Nephron (organoid): ENCODE measurements around the gene RNF167.
A peak's percentile ranks its signal among the peaks of the same experiment; 100 is the strongest.

Experiments used
- H3K27ac Mint-ChIP-seq, 3 experiments: 2 replicates each; pipeline ENCODE4 v1.8.0; 2020; ENCODE audit warnings: mixed read lengths in 3 of 3, mild to moderate bottlenecking in 2 of 3, moderate library complexity in 1 of 3
- H3K27me3 Mint-ChIP-seq: 2 replicates; pipeline ENCODE4 v1.8.0; 2021; ENCODE audit warnings: low read depth, mild to moderate bottlenecking, moderate library complexity, mixed read lengths
- H3K36me3 Mint-ChIP-seq: 2 replicates; pipeline ENCODE4 v1.8.0; 2020; ENCODE audit warnings: low read depth, mixed read lengths
- H3K4me1 Mint-ChIP-seq: 2 replicates; pipeline ENCODE4 v1.8.0; 2020; ENCODE audit warnings: mixed read lengths
- H3K4me3 Mint-ChIP-seq, 3 experiments: 2 replicates each; pipeline ENCODE4 v1.8.0; 2020; ENCODE audit warnings: mild to moderate bottlenecking in 3 of 3, mixed read lengths in 3 of 3, moderate library complexity in 2 of 3
- H3K9me3 Mint-ChIP-seq: 2 replicates; pipeline ENCODE4 v1.8.0; 2020; ENCODE audit warnings: mixed read lengths
- CTCF ChIP-seq, 3 experiments: fragments of 200-600 bp; sonication (generic); IDR thresholded peaks; one replicate each; pipeline ENCODE4 v1.5.0; 2021; ENCODE audit warnings: antibody characterized with exemption in 3 of 3; ENCODE audit not compliant: unreplicated experiment in 3 of 3

RNF167 gene

GRCh38 chr17:4959261-4959965, 19.3 kb downstream of the RNF167 start:
- Mint-ChIP-seq H3K4me1 (peaks cover 32% of the 10 kb centered on the region), H3K9me3 (no peaks in the 10 kb centered on the region), H3K36me3 (peaks cover 40% of the 10 kb centered on the region), H3K4me3 (no peak overlapping the region), H3K27ac (peak overlapping the region; percentile 23 to 64 (median 56)), H3K27me3 (no peaks in the 10 kb centered on the region)
- TF ChIP-seq CTCF (IDR thresholded peaks at IDR 0.05; ENCODE audit: unreplicated experiment in 3 of 3), result no peak

- Mint-ChIP-seq H3K27ac (peak overlapping the region in 2 of 3 experiments; percentile 18 to 54), H3K4me1 (peaks cover 32% of the 10 kb centered on the region), H3K9me3 (no peaks in the 10 kb centered on the region), H3K36me3 (peaks cover 44% of the 10 kb centered on the region), H3K27me3 (no peaks in the 10 kb centered on the region), H3K4me3 (no peak overlapping the region)
- no peak for TF ChIP-seq CTCF (IDR thresholded peaks at IDR 0.05; ENCODE audit: unreplicated experiment in 3 of 3)
Measured at GRCh38 chr17:4960279-4960922, 20.3 kb downstream of the RNF167 start.

GRCh38 chr17:4965311-4965986, 25.4 kb downstream of the RNF167 start:
- H3K9me3 Mint-ChIP-seq, result no peaks in the 10 kb centered on the region
- peaks cover 21% of the 10 kb centered on the region for H3K36me3 Mint-ChIP-seq
- no peak for TF ChIP-seq CTCF (IDR thresholded peaks at IDR 0.05; ENCODE audit: unreplicated experiment in 3 of 3)

GRCh38 chr17:4966844-4967538, 26.9 kb downstream of the RNF167 start:
- Mint-ChIP-seq H3K36me3 (peaks cover 19% of the 10 kb centered on the region), H3K4me3 (no peak overlapping the region), H3K4me1 (peaks cover 29% of the 10 kb centered on the region), H3K9me3 (no peaks in the 10 kb centered on the region), H3K27ac (peak overlapping the region in 1 of 3 experiments; percentile 94), H3K27me3 (no peaks in the 10 kb centered on the region)
- no peak for TF ChIP-seq CTCF (IDR thresholded peaks at IDR 0.05; ENCODE audit: unreplicated experiment in 3 of 3)

More at GRCh38 chr17:4965311-4965986, 25.4 kb downstream of the RNF167 start:
- Mint-ChIP-seq H3K27me3 (no peaks in the 10 kb centered on the region), H3K4me3 (peak overlapping the region; percentile 50 to 63 (median 53)), H3K4me1 (peaks cover 27% of the 10 kb centered on the region), H3K27ac (peak overlapping the region in 2 of 3 experiments; percentile 12 to 31)

GRCh38 chr17:4967539-4968485, 27.7 kb downstream of the RNF167 start, which contains the start of gene SPAG7:
SPAG7 (minus strand) TSS chr17:4967817; CDS start chr17:4967804, 13 bp downstream.
- Mint-ChIP-seq H3K4me3 (no peak within 1 kb of the TSS), H3K4me1 (peaks cover 29% of the 10 kb centered on the region), H3K27ac (peak within 1 kb of the TSS in 2 of 3 experiments; percentile 93 to 94), H3K27me3 (no peaks in the 10 kb centered on the region), H3K9me3 (no peaks in the 10 kb centered on the region), H3K36me3 (peaks cover 22% of the 10 kb centered on the region)
- TF ChIP-seq CTCF (IDR thresholded peaks at IDR 0.05; ENCODE audit: unreplicated experiment in 3 of 3), result no peak
